ENCODE measurements around the gene CHIC2. TPM values are rescaled to one million over a fixed set of nuclear protein-coding genes. Genes with fewer than 3 reads are reported as not detected.

The CHIC2 gene
- total RNA-seq, 1 donor from 2014 or later = 12.2 TPM

- intact Hi-C loops (cut with micrococcal nuclease) = loop anchor here (2.0 to 10.0 kb wide), 4 partner anchors 15 to 186 kb away; no protein-coding TSS in a partner anchor
Observed at GRCh38 chr4:54093324-54094240, 29.2 kb upstream of the CHIC2 start.

- intact Hi-C loops (cut with micrococcal nuclease) = loop anchor here (1.0 to 10.0 kb wide), 5 partner anchors 9 to 185 kb away; no protein-coding TSS in a partner anchor
Observed at GRCh38 chr4:54092405-54093323, 28.3 kb upstream of the CHIC2 start.

- intact Hi-C loops (cut with micrococcal nuclease) = loop anchor here (1.0 to 10.0 kb wide), 6 partner anchors 9 to 185 kb away; partner anchors contain the start of gene CHIC2
Observed at GRCh38 chr4:54091637-54092404, 27.4 kb upstream of the CHIC2 start.

- intact Hi-C loops (cut with micrococcal nuclease) = loop anchor here (1.0 to 10.0 kb wide), 3 partner anchors 27 to 184 kb away; partner anchors contain the start of gene CHIC2
Observed at GRCh38 chr4:54090804-54091623, 26.6 kb upstream of the CHIC2 start.

GRCh38 chr4:54090404-54090803 is 26.0 kb upstream of the CHIC2 start:
- intact Hi-C loops (cut with micrococcal nuclease) = loop anchor here (5.0 to 10.0 kb wide), 2 partner anchors 156 to 183 kb away; no protein-coding TSS in a partner anchor

GRCh38 chr4:54089875-54090274 is 25.5 kb upstream of the CHIC2 start:
- intact Hi-C loops (cut with micrococcal nuclease) = loop anchor here (5.0 to 10.0 kb wide), 2 partner anchors 155 to 183 kb away; no protein-coding TSS in a partner anchor

GRCh38 chr4:54085284-54085683 is 20.9 kb upstream of the CHIC2 start:
- intact Hi-C loops (cut with micrococcal nuclease) = no loop called here

GRCh38 chr4:54082168-54082567 is 17.8 kb upstream of the CHIC2 start:
- intact Hi-C loops (cut with micrococcal nuclease) = no loop called here

- intact Hi-C loops (cut with micrococcal nuclease) = no loop called here
Observed at GRCh38 chr4:54077812-54078211, 13.4 kb upstream of the CHIC2 start.

GRCh38 chr4:54076673-54077072 is 12.3 kb upstream of the CHIC2 start:
- intact Hi-C loops (cut with micrococcal nuclease) = no loop called here

GRCh38 chr4:54074381-54074780 is 10.0 kb upstream of the CHIC2 start:
- intact Hi-C loops (cut with micrococcal nuclease) = no loop called here

- intact Hi-C loops (cut with micrococcal nuclease) = no loop called here
Observed at GRCh38 chr4:54073271-54073880, 9.0 kb upstream of the CHIC2 start.

- intact Hi-C loops (cut with micrococcal nuclease) = no loop called here
Observed at GRCh38 chr4:54067166-54067565, 2.8 kb upstream of the CHIC2 start.

- intact Hi-C loops (cut with micrococcal nuclease) = no loop called here
Observed at GRCh38 chr4:54066718-54067129, 2.3 kb upstream of the CHIC2 start.

- intact Hi-C loops (cut with micrococcal nuclease) = no loop called here
Observed at GRCh38 chr4:54066088-54066415, 1.6 kb upstream of the CHIC2 start.

- intact Hi-C loops (cut with micrococcal nuclease) = no loop called here
Observed at GRCh38 chr4:54065282-54066087, 1.1 kb upstream of the CHIC2 start.

- intact Hi-C loops (cut with micrococcal nuclease) = loop anchor here (1.0 to 5.0 kb wide), 7 partner anchors 27 to 1883 kb away; partner anchors contain the start of genes CEP135, CLOCK, EXOC1 and SCFD2
Observed at GRCh38 chr4:54063737-54064316, 578 bp downstream of the CHIC2 start.

GRCh38 chr4:54063229-54063628 is 1.2 kb downstream of the CHIC2 start:
- intact Hi-C loops (cut with micrococcal nuclease) = loop anchor here (1.0 to 5.0 kb wide), 6 partner anchors 254 to 1884 kb away; partner anchors contain the start of genes CEP135, CLOCK, EXOC1 and SCFD2
